Adipose tissue (tissue), 3 donors: ENCODE results near the gene KCTD10. TPM values are rescaled to one million over a fixed set of nuclear protein-coding genes. Genes with fewer than 3 reads are reported as not detected.
A peak's percentile ranks its signal among the peaks of the same experiment; 100 is the strongest.
"Not testable (repeated sequence)": the region's sequence is repeated elsewhere in the genome, so short reads cannot be mapped to it uniquely, and the experiment has no call there.

ENCODE experiments used
- H3K27ac ChIP-seq: one replicate; pipeline ENCODE4 v1.5.1; 2013; ENCODE audit warnings: low read depth, low read length
- WGBS, 3 donors: extraction: QIAGEN DNeasy Blood & Tissue Kit; methylation state at CpG; one replicate each; pipeline ENCODE4 v1.1.7; 2013; 5-methylcytosine and 5-hydroxymethylcytosine counted together
- polyA plus RNA-seq, 3 donors: library from polyadenylated mRNA; stranded (reverse); fragments of 200-250 nt; gene quantifications; one replicate each; pipeline ENCODE4 v1.2.3, GENCODE V29; 2013
- donor health status: healthy with polysubstance abuse.
- donor health status: Bipolar disorder and iron deficiency.
- donor health status: healthy.

Gene KCTD10
- polyA plus RNA-seq, 3 donors = 9.6 to 86.8 (median 67.1) TPM

- 44 to 96% (median 65%) methylated on average over 1 of the region's 1 CpG for WGBS, 3 donors
- no peak overlapping the region for H3K27ac ChIP-seq
Measured at GRCh38 chr12:109479761-109480160, 2.7 kb upstream of the KCTD10 start.

GRCh38 chr12:109477963-109478315 is 839 bp upstream of the KCTD10 start:
- 1 to 5% (median 2%) methylated on average over 9 of the region's 9 CpGs for WGBS, 3 donors
- no peak overlapping the region for H3K27ac ChIP-seq

GRCh38 chr12:109476807-109477184 is 304 bp downstream of the KCTD10 start:
- H3K27ac ChIP-seq = no peak overlapping the region
- WGBS, 3 donors = 0 to 1% (median 1%) methylated on average over 11 of the region's 11 CpGs

GRCh38 chr12:109475993-109476806 is 900 bp downstream of the KCTD10 start:
- no peak overlapping the region for H3K27ac ChIP-seq
- WGBS, 3 donors = 15 to 21% (median 17%) methylated on average over 19 of the region's 19 CpGs

GRCh38 chr12:109475121-109475520 is 2.0 kb downstream of the KCTD10 start:
- 90 to 92% (median 91%) methylated on average over 7 of the region's 7 CpGs for WGBS, 3 donors
- H3K27ac ChIP-seq = no peak overlapping the region

- WGBS, 3 donors = 89 to 90% (median 90%) methylated on average over 16 of the region's 16 CpGs
- not testable (repeated sequence) for H3K27ac ChIP-seq
Measured at GRCh38 chr12:109473526-109474270, 3.4 kb downstream of the KCTD10 start.

GRCh38 chr12:109473006-109473405 is 4.1 kb downstream of the KCTD10 start:
- WGBS, 3 donors = 85 to 94% (median 93%) methylated on average over 3 of the region's 3 CpGs
- no peak overlapping the region for H3K27ac ChIP-seq

GRCh38 chr12:109469517-109469916 is 7.6 kb downstream of the KCTD10 start:
- WGBS, 3 donors = 81 to 94% (median 86%) methylated on average over 10 of the region's 10 CpGs
- H3K27ac ChIP-seq = no peak overlapping the region

GRCh38 chr12:109467978-109468676 is 9.0 kb downstream of the KCTD10 start:
- H3K27ac ChIP-seq = no peak overlapping the region
- WGBS, 3 donors = 60 to 79% (median 70%) methylated on average over 7 to 8 of the region's 8 CpGs

- H3K27ac ChIP-seq = no peak overlapping the region
- 66 to 74% (median 72%) methylated on average over 3 of the region's 3 CpGs for WGBS, 3 donors
Measured at GRCh38 chr12:109466821-109467220, 10.3 kb downstream of the KCTD10 start.

GRCh38 chr12:109466305-109466704 is 10.8 kb downstream of the KCTD10 start:
- H3K27ac ChIP-seq = no peak overlapping the region
- 74 to 86% (median 84%) methylated on average over 2 of the region's 2 CpGs for WGBS, 3 donors

- no peak overlapping the region for H3K27ac ChIP-seq
- 89 to 91% (median 90%) methylated on average over 14 of the region's 14 CpGs for WGBS, 3 donors
Measured at GRCh38 chr12:109464642-109465351, 12.3 kb downstream of the KCTD10 start.

- H3K27ac ChIP-seq = peak overlapping the region; percentile 56
- 42 to 56% (median 46%) methylated on average over 4 to 5 of the region's 5 CpGs for WGBS, 3 donors
Measured at GRCh38 chr12:109463756-109464155, 13.3 kb downstream of the KCTD10 start.

GRCh38 chr12:109462868-109463692 is 14.0 kb downstream of the KCTD10 start:
- WGBS, 3 donors = 18 to 41% (median 18%) methylated on average over 14 of the region's 14 CpGs
- peak overlapping the region; percentile 91 for H3K27ac ChIP-seq

- 51 to 76% (median 56%) methylated on average over 13 of the region's 13 CpGs for WGBS, 3 donors
Measured at GRCh38 chr12:109461846-109462756, 15.0 kb downstream of the KCTD10 start.

GRCh38 chr12:109461049-109461845 is 15.9 kb downstream of the KCTD10 start:
- 49 to 72% (median 52%) methylated on average over 8 of the region's 8 CpGs for WGBS, 3 donors
- H3K27ac ChIP-seq = peak overlapping the region; percentile 80

More at GRCh38 chr12:109461846-109462756, 15.0 kb downstream of the KCTD10 start:
- peak overlapping the region; percentile 91 for H3K27ac ChIP-seq
